H1 (cell line): ENCODE results near the gene AIFM3. TPM values are rescaled to one million over a fixed set of nuclear protein-coding genes. Genes with fewer than 3 reads are reported as not detected.

Experiments
- YY1 ChIP-seq: IDR thresholded peaks from 2 replicates; pipeline ENCODE4 v1.6.1; 2011; ENCODE audit warnings: low read depth, mild to moderate bottlenecking, low read length
- polyA plus RNA-seq, 7 experiments: library from polyadenylated mRNA; depleted of rRNA in 3 of 7; stranded (reverse) in 5 of 7; unstranded in 2 of 7; fragments of >200 nt in 5 of 7; fragments of 200-250 nt in 2 of 7; gene quantifications; 1 replicate in 5 of 7; 2 replicates in 1 of 7; 4 replicates in 1 of 7; pipeline versions ENCODE4 v1.2.1 to v1.2.3, GENCODE V29; 2011 to 2013; ENCODE audit warnings: missing spikeins in 2 of 7, mixed read lengths in 2 of 7
- total RNA-seq: library from RNA; stranded (reverse); fragmentation: NEBNext Ultra II Directional; extraction: Animal tissue kit (Norgen Biotek cat#: 25700); gene quantifications from 2 replicates; pipeline ENCODE4 v1.2.1, GENCODE V29; 2021
- TF ChIP-seq, protein P1 (sequence below): IDR thresholded peaks from 2 replicates; pipeline ENCODE4 v1.6.1; 2011; ENCODE audit warnings: low read length, improper control_type of control experiment

The AIFM3 gene
- total and polyA plus RNA-seq, 2 of the 8 experiments (the other 6 are each of a cell fraction or from before 2014, with no cell fraction given): 0.86 to 1.4 TPM

DNA sequence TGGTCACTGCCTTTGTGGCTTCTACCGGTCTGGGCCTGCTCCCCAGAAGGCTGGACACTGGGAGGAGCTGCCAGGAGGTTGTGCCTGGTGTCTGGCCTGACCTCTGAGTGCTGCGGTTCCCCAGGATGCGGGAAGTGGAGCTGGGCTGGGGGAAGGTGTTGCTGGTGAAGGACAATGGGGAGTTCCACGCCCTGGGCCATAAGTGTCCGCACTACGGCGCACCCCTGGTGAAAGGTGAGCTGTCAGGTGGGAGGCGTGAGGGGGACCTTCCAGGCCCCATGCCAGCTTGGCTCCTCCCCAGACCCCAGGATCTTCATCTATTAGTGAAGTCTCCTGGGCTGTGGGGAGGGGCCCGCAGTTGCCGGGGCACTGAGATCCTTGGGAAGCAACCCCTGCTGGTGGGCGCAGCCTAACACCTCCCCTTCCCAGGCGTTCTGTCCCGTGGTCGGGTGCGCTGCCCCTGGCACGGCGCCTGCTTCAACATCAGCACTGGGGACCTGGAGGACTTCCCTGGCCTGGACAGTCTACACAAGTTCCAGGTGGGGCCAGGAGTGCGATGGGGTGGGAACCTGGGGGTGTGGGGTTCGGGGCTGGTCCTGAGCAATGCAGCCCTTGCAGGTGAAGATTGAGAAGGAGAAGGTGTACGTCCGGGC, 6.7 kb downstream of the AIFM3 start (continued):
- TF ChIP-seq, protein P1, sequence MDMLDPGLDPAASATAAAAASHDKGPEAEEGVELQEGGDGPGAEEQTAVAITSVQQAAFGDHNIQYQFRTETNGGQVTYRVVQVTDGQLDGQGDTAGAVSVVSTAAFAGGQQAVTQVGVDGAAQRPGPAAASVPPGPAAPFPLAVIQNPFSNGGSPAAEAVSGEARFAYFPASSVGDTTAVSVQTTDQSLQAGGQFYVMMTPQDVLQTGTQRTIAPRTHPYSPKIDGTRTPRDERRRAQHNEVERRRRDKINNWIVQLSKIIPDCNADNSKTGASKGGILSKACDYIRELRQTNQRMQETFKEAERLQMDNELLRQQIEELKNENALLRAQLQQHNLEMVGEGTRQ: no peak
- TF ChIP-seq YY1: no peak
